AG04450 (cell line): ENCODE measurements around the gene EP400. TPM values are rescaled to one million over a fixed set of nuclear protein-coding genes. Genes with fewer than 3 reads are reported as not detected.
A peak's percentile ranks its signal among the peaks of the same experiment; 100 is the strongest.
"Not testable (repeated sequence)": the region's sequence is repeated elsewhere in the genome, so short reads cannot be mapped to it uniquely, and the experiment has no call there.

Experiments
- CTCF ChIA-PET: fragments of 300-600, 350-600 bp; formaldehyde crosslinking; extraction: SDS; loops from one replicate; lab custom pipeline; 2022; ENCODE audit warnings: antibody characterized with exemption, inconsistent platforms; lab: Charles Lee
- POLR2A ChIA-PET: fragments of 350-600 bp; formaldehyde crosslinking; extraction: SDS; loops from one replicate; lab custom pipeline; 2021; ENCODE audit warnings: antibody characterized with exemption, inconsistent platforms; lab: Yijun Ruan, JAX
- DNase-seq: peaks from one replicate; pipeline ENCODE4 v3.0.0-alpha.2; 2011; ENCODE audit warnings: low read depth, low spot score
- H3K27ac ChIP-seq: one replicate; pipeline ENCODE4 v1.5.1; 2012; ENCODE audit warnings: low read depth, low read length, control low read depth
- H3K27me3 ChIP-seq: one replicate; pipeline ENCODE4 v1.6.0; 2012; ENCODE audit warnings: low read length; ENCODE audit not compliant: control insufficient read depth, insufficient read depth
- H3K4me3 ChIP-seq: 2 replicates; pipeline ENCODE4 v1.5.1; 2011; ENCODE audit warnings: mild to moderate bottlenecking, low read depth, low read length, control low read depth
- H3K9me3 ChIP-seq: 2 replicates; pipeline ENCODE4 v1.5.1; 2012; ENCODE audit warnings: low read length; ENCODE audit not compliant: control insufficient read depth, insufficient read depth
- polyA plus RNA-seq: library from polyadenylated mRNA; depleted of rRNA; stranded (reverse); fragments of >200 nt; gene quantifications from 2 replicates; pipeline ENCODE4 v1.2.3, GENCODE V29; 2011
- TF ChIP-seq, protein P1 (sequence below): IDR thresholded peaks from 2 replicates; pipeline ENCODE4 v1.5.1; 2011; ENCODE audit warnings: low read depth, low read length, control low read depth, inconsistent platforms

EP400 gene
- polyA plus RNA-seq, 1 experiment = 5.4 TPM

DNA sequence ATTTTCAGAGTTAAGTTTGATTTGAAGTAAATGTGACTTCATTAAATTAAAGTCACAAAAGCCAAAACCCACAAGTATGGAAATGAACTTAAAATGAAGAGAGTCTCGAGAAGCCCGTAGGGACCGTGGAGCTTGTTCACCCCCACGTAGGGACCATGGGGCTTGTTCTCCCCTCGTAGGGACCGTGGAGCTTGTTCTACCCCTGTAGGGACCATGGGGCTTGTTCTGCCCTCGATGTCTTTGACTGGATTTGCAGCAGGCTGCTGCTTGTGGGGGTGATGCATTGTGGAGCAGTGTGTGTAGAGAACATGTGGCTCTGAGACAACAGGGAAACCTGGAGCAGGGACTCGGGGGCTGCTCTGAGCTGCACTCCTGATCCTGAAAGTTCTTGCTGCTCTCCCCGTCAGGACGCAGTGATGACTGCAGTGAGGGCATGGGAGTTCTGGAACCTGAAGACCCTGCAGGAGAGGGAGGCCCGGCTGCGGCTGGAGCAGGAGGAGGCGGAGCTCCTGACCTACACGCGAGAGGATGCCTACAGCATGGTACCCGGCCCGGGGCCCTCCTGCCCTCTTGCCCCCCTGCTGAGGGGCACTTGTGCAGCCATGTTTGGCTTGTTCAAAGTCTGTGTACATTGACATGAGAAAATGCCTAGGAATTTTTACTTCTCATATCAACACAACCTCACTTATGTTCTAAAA, 94.2 kb downstream of the EP400 start:
- POLR2A ChIA-PET = no interaction called here
- TF ChIP-seq, protein P1, sequence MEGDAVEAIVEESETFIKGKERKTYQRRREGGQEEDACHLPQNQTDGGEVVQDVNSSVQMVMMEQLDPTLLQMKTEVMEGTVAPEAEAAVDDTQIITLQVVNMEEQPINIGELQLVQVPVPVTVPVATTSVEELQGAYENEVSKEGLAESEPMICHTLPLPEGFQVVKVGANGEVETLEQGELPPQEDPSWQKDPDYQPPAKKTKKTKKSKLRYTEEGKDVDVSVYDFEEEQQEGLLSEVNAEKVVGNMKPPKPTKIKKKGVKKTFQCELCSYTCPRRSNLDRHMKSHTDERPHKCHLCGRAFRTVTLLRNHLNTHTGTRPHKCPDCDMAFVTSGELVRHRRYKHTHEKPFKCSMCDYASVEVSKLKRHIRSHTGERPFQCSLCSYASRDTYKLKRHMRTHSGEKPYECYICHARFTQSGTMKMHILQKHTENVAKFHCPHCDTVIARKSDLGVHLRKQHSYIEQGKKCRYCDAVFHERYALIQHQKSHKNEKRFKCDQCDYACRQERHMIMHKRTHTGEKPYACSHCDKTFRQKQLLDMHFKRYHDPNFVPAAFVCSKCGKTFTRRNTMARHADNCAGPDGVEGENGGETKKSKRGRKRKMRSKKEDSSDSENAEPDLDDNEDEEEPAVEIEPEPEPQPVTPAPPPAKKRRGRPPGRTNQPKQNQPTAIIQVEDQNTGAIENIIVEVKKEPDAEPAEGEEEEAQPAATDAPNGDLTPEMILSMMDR = no peak
- CTCF ChIA-PET = no interaction called here

DNA sequence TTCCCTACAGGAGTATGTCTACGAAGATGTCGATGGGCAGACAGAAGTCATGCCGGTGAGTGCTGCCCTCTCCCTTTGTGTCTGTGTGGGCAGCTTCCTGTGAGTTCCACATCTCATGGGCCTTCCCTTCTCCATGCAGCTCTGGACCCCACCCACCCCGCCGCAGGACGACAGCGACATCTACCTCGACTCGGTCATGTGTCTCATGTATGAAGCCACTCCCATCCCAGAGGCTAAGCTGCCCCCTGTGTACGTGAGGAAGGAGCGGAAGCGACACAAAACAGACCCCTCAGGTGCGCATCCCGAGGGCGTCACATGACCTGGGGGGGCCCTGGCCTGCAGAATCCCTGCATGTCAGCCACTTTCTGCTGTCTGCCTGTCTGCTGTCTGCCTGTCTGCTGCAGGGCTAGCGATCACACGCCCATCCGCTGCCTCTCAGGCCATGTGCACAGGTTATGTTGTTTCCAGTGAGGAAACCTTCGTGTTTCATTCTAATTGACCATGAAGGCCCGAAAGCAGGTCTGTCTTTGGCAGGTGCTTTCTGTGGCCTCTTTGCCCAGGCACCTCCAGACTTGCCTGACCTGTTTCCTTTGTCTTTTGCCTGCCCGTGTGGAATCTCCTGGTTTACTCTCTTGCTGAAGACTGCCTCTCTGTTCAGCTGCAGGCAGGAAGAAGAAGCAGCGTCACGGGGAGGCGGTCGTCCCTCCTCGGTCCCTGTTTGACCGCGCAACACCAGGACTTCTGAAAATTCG, 95.1 kb downstream of the EP400 start:
- Histone ChIP-seq H3K27me3 (no peaks in the 10 kb centered on the region), H3K27ac (no peak overlapping the region), H3K9me3 (no peaks in the 10 kb centered on the region), H3K4me3 (no peak overlapping the region)
- no peak for DNase-seq
- ChIA-PET POLR2A (no interaction called here), CTCF (no interaction called here)
- TF ChIP-seq, protein P1 = no peak

More for the DNA sequence above, 94.2 kb downstream of the EP400 start:
- Histone ChIP-seq H3K4me3 (no peak overlapping the region), H3K27me3 (no peaks in the 10 kb centered on the region), H3K9me3 (no peaks in the 10 kb centered on the region), H3K27ac (no peak overlapping the region)
- no peak for DNase-seq

DNA sequence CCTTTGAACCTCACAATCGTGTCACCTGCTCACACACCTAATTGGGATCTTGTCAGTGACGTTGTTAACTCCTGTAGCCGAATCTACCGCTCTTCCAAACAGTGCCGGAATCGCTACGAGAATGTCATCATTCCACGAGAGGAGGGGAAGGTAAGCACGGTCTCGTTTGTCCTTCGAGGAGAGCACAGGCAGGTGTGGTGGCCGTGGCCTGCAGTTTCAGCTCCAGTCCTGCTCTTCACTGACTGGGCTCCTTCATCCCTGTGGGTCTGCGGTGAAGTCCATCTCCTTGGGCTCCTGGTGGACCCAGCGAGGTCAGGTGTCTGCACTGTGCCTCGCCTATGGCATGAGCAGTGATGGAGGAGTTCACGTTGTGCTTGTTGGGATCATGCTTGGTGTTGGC, 96.0 kb downstream of the EP400 start:
- no peak for DNase-seq
- no peak overlapping the region for H3K4me3 ChIP-seq
- ChIA-PET CTCF (no interaction called here), POLR2A (interaction anchor here (0.9 kb wide), 1 partner anchor 61 kb away, joined by 4 read pairs; no protein-coding TSS in a partner anchor)
- H3K27me3 ChIP-seq = no peaks in the 10 kb centered on the region
- no peaks in the 10 kb centered on the region for H3K9me3 ChIP-seq
- H3K27ac ChIP-seq = no peak overlapping the region
- TF ChIP-seq, protein P1 = no peak

DNA sequence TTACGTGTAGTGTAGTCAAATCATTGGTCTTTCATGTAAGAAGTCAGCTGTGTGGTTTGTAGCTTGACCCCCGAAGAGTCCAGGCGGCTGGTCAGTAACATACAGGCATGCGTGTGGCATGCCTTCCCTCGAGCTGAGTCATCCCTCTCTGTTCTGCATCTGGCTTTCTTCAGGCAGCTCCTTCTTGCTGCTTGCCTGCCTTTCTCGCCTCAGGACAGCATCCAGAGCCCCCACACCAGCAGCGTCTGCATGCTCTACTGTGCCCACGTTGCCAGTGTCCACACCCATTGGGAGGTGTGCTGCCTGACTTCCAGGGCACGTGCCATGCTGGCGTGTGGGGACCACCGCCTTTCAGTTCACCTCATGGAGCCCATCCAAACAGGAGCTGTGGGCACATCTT, 96.8 kb downstream of the EP400 start:
- peak; percentile 94 for DNase-seq
- Histone ChIP-seq H3K9me3 (no peaks in the 10 kb centered on the region), H3K27me3 (no peaks in the 10 kb centered on the region), H3K4me3 (no peak overlapping the region), H3K27ac (peak overlapping the region; percentile 77)
- POLR2A ChIA-PET = interaction anchor here (0.9 kb wide), 1 partner anchor 60 kb away, joined by 4 read pairs; no protein-coding TSS in a partner anchor
- CTCF ChIA-PET = interaction anchor here (0.6 to 1.2 kb wide), 3 partner anchors 18 to 153 kb away, joined by 3 to 4 read pairs (median 3); no protein-coding TSS in a partner anchor
- TF ChIP-seq, protein P1 = no peak

DNA sequence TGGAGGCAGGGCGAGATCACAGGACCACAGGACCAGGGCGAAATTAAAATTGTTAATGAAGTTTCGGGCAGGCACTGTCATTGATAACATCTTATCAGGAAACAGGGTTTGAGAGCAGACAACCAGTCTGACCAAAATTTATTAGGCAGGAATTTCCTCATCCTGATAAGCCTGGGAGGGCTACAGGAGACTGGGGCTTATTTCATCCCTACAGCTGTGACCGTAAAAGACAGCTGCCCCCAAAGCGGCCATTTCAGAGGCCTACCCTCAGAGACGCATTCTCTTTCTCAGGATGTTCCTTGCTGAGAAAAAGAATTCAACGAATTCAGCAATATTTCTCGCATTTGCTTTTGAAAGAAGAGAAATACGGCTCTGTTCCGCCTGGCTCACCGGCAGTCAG, 97.9 kb downstream of the EP400 start:
- POLR2A ChIA-PET, H3K9me3 ChIP-seq, H3K27ac ChIP-seq, H3K27me3 ChIP-seq, DNase-seq, CTCF ChIA-PET, H3K4me3 ChIP-seq: not testable (repeated sequence)
